ENCODE results near the gene STK40. TPM values are rescaled to one million over a fixed set of nuclear protein-coding genes. Genes with fewer than 3 reads are reported as not detected.
A peak's percentile ranks its signal among the peaks of the same experiment; 100 is the strongest.

The STK40 gene
- total RNA-seq, 2 donors from 2014 or later = 19.4 to 32.4 TPM

GRCh38 chr1:36297062-36297461, 88.7 kb downstream of the STK40 start:
- H3K4me3 Mint-ChIP-seq = no peak overlapping the region
- Histone ChIP-seq H3K4me3 (ENCODE audit: low read length) (no peak overlapping the region), H3K27ac (ENCODE audit: low read depth, low read length) (no peak overlapping the region), H3K36me3 (ENCODE audit: control insufficient read depth, insufficient read depth, low read length) (peaks cover 88% of the 10 kb centered on the region), H3K9ac (ENCODE audit: extremely low read depth, low read length, poor library complexity, severe bottlenecking) (no peak overlapping the region), H3K4me1 (ENCODE audit: control insufficient read depth, insufficient read depth, low read length) (peaks cover 13% of the 10 kb centered on the region), H3K27me3 (ENCODE audit: control insufficient read depth, insufficient read depth, low read length, poor library complexity, severe bottlenecking) (no peaks in the 10 kb centered on the region), H3K9me3 (ENCODE audit: control insufficient read depth, low read length) (no peaks in the 10 kb centered on the region)
- no peak for DNase-seq
- H3K27me3 Mint-ChIP-seq (ENCODE audit: insufficient read depth) = no peaks in the 10 kb centered on the region
- peaks cover 10% of the 10 kb centered on the region for H3K4me1 Mint-ChIP-seq
- TF ChIP-seq CTCF (conservative IDR thresholded peaks at IDR 0.05) = no peak
- H3K27ac Mint-ChIP-seq = no peak overlapping the region
- peaks cover 85% of the 10 kb centered on the region for H3K36me3 Mint-ChIP-seq (ENCODE audit: low read depth)
- no peaks in the 10 kb centered on the region for H3K9me3 Mint-ChIP-seq
- 87 to 91% methylated on average over 2 of the region's 2 CpGs for WGBS, 2 experiments (ENCODE audit: insufficient coverage in 1 of 2, insufficient read length in 1 of 2)

GRCh38 chr1:36295390-36295789, 90.3 kb downstream of the STK40 start:
- 94 to 97% methylated on average over 2 of the region's 2 CpGs for WGBS, 2 experiments (ENCODE audit: insufficient coverage in 1 of 2, insufficient read length in 1 of 2)
- Mint-ChIP-seq H3K4me1 (no peaks in the 10 kb centered on the region), H3K4me3 (no peak overlapping the region), H3K9me3 (no peaks in the 10 kb centered on the region), H3K36me3 (ENCODE audit: low read depth) (peaks cover 84% of the 10 kb centered on the region), H3K27ac (peak overlapping the region; percentile 66), H3K27me3 (ENCODE audit: insufficient read depth) (no peaks in the 10 kb centered on the region)
- Histone ChIP-seq H3K4me1 (ENCODE audit: control insufficient read depth, insufficient read depth, low read length) (no peaks in the 10 kb centered on the region), H3K9ac (ENCODE audit: extremely low read depth, low read length, poor library complexity, severe bottlenecking) (no peak overlapping the region), H3K27ac (ENCODE audit: low read depth, low read length) (no peak overlapping the region), H3K4me3 (ENCODE audit: low read length) (no peak overlapping the region), H3K9me3 (ENCODE audit: control insufficient read depth, low read length) (no peaks in the 10 kb centered on the region), H3K27me3 (ENCODE audit: control insufficient read depth, insufficient read depth, low read length, poor library complexity, severe bottlenecking) (no peaks in the 10 kb centered on the region), H3K36me3 (ENCODE audit: control insufficient read depth, insufficient read depth, low read length) (peaks cover 88% of the 10 kb centered on the region)
- DNase-seq = no peak
- TF ChIP-seq CTCF (conservative IDR thresholded peaks at IDR 0.05) = no peak

Other genes with a start within 250 kb of the STK40 start
- 10 to 100 TPM; 61.5 to 79.9 TPM for gene TRAPPC3, start 236.4 kb downstream of the STK40 start, total RNA-seq
- gene MAP7D1, start 229.8 kb downstream of the STK40 start, total RNA-seq = 100 to 1,000 TPM; 119 to 120 TPM
- 100 to 1,000 TPM; 145 to 165 TPM for gene THRAP3, start 161.5 kb downstream of the STK40 start, total RNA-seq
- 10 to 100 TPM; 14.7 to 15.5 TPM for gene SH3D21, start 79.6 kb downstream of the STK40 start, total RNA-seq
- 10 to 100 TPM; 14.1 to 16.3 TPM for gene EVA1B, start 62.3 kb downstream of the STK40 start, total RNA-seq
- 10 to 100 TPM; 37.5 to 45.6 TPM for gene LSM10, start 12.0 kb upstream of the STK40 start, total RNA-seq
- 10 to 100 TPM in 1 of 2 donors, 1 to 10 TPM in 1; 9.6 to 10.5 TPM for gene OSCP1, start 64.5 kb upstream of the STK40 start, total RNA-seq
- 100 to 1,000 TPM; 107 to 111 TPM for gene MRPS15, start 78.5 kb upstream of the STK40 start, total RNA-seq
- gene CSF3R, start 97.0 kb upstream of the STK40 start, total RNA-seq = 1 to 10 TPM; 1.5 TPM

All from endodermal cell (in vitro differentiated cells).